Right lobe of liver (tissue), 6 donors: ENCODE measurements around the gene GIT2. TPM values are rescaled to one million over a fixed set of nuclear protein-coding genes. Genes with fewer than 3 reads are reported as not detected.

Source experiments
- ATAC-seq, 4 donors: fragments of 200-7000 bp; cut with Tn5 transposase; one replicate each; pipeline ENCODE4 v1.9.1; 2020; ENCODE audit warnings: mild to moderate bottlenecking in 4 of 4, moderate library complexity in 4 of 4
- DNase-seq, 3 donors: peaks; one replicate each; pipeline ENCODE4 v3.0.0-alpha.2; 2020
- H3K27ac ChIP-seq, 3 donors: fragments of 200-600 bp; one replicate each; pipeline ENCODE4 v1.8.0; 2022
- H3K27me3 ChIP-seq, 2 donors: fragments of 200-600 bp; one replicate each; pipeline ENCODE4 v1.8.0; 2022
- H3K36me3 ChIP-seq, 4 donors: fragments of 200-600 bp; sonication (generic) in 1 of 4; one replicate each; pipeline versions ENCODE4 v1.5.1 to v1.8.0; 2017 to 2022; ENCODE audit warnings: control low read depth in 1 of 4
- H3K4me1 ChIP-seq, 4 donors: fragments of 200-600 bp; sonication (generic) in 1 of 4; one replicate each; pipeline versions ENCODE4 v1.5.1 to v1.8.0; 2017 to 2022; ENCODE audit warnings: control low read depth in 1 of 4
- H3K4me3 ChIP-seq, 3 donors: fragments of 200-600 bp; one replicate each; pipeline ENCODE4 v1.8.0; 2022
- H3K9me3 ChIP-seq, 4 donors: fragments of 200-600 bp; sonication (generic) in 1 of 4; one replicate each; pipeline versions ENCODE4 v1.5.1 to v1.8.0; 2017 to 2022; ENCODE audit warnings: control low read depth in 1 of 4
- CTCF ChIP-seq, 4 donors: fragments of 200-600 bp in 3 of 4; fragments of 450-650 bp in 1 of 4; IDR thresholded peaks; one replicate each; pipeline versions ENCODE4 v1.5.1 to v1.8.0; 2016 to 2022; ENCODE audit warnings: antibody characterized with exemption in 4 of 4, mild to moderate bottlenecking in 2 of 4
- POLR2A ChIP-seq: fragments of 450-650 bp; IDR thresholded peaks from one replicate; pipeline ENCODE4 v1.6.1; 2017; ENCODE audit warnings: antibody characterized with exemption, mild to moderate bottlenecking
- WGBS: methylation state at CpG from one replicate; pipeline ENCODE4 v1.1.6; 2018; ENCODE audit warnings: low coverage, low lambda C conversion rate; ENCODE audit not compliant: insufficient coverage; ENCODE audit errors: missing lambda C conversion rate; 5-methylcytosine and 5-hydroxymethylcytosine counted together
- intact Hi-C, 2 donors: fragments of 100-400 bp; cut with DNase I; formaldehyde crosslinking; loops; one replicate each; pipeline versions ENCODE4 v1.11.2 to v1.14.1; 2022
- total RNA-seq, 6 experiments: library from RNA; depleted of rRNA in 2 of 6; stranded (reverse); fragments of >200 nt in 2 of 6; fragmentation: NEBNext Ultra II Directional in 3 of 6; extraction: Animal tissue kit (Norgen Biotek cat#: 25700) in 3 of 6; gene quantifications; one replicate each; pipeline versions ENCODE4 v1.1.0 to v1.2.4, GENCODE V29; 2016 to 2023
- donor health status: DM: no; HTN: yes; CAD: no.
- donor health status: DM: no; HTN: no; CAD: no.
- donor health status: DM: no; HTN: no; CAD: no.
- donor health status: DM: no; HTN: yes; CAD: no.
- donor health status: DM: no; HTN: yes; CAD: no.

GIT2 gene
- total RNA-seq, 6 experiments from 2014 or later, result 13.3 to 24.8 (median 16.8) TPM

GRCh38 chr12:109963743-109964429 is 32.3 kb downstream of the GIT2 start:
- DNase-seq, result no peak
- Histone ChIP-seq H3K9me3 (no peaks in the 10 kb centered on the region), H3K27ac (no peak overlapping the region), H3K36me3 (peaks cover 0 to 39% (median 11%) of the 10 kb centered on the region in 4 donors), H3K4me3 (no peak overlapping the region), H3K27me3 (no peaks in the 10 kb centered on the region), H3K4me1 (peaks cover 0 to 22% (median 5%) of the 10 kb centered on the region in 4 donors)
- TF ChIP-seq POLR2A (no peak), CTCF (IDR thresholded peaks at IDR 0.05) (no peak)
- intact Hi-C loops, result no loop called here
- 46% methylated on average over 4 of the region's 4 CpGs for WGBS
- ATAC-seq, result peak in 1 of 4 donors; percentile 10

- no peak overlapping the region for H3K27ac ChIP-seq
- no peak for TF ChIP-seq POLR2A
- intact Hi-C loops, result no loop called here
- ATAC-seq, result no peak
- H3K4me3 ChIP-seq, result no peak overlapping the region
- DNase-seq, result no peak
- no peaks in the 10 kb centered on the region for H3K9me3 ChIP-seq
- no peaks in the 10 kb centered on the region for H3K27me3 ChIP-seq
- H3K36me3 ChIP-seq, result peaks cover 0 to 39% (median 11%) of the 10 kb centered on the region in 4 donors
- peaks cover 0 to 16% (median 5%) of the 10 kb centered on the region in 4 donors for H3K4me1 ChIP-seq
- 100% methylated on average over 1 of the region's 1 CpG for WGBS
Observed at GRCh38 chr12:109963330-109963729, 32.8 kb downstream of the GIT2 start.

- Histone ChIP-seq H3K9me3 (no peaks in the 10 kb centered on the region), H3K27me3 (no peaks in the 10 kb centered on the region), H3K36me3 (peaks cover 0 to 39% (median 11%) of the 10 kb centered on the region in 4 donors), H3K4me3 (no peak overlapping the region), H3K4me1 (peaks cover 0 to 11% (median 5%) of the 10 kb centered on the region in 4 donors), H3K27ac (no peak overlapping the region)
- DNase-seq, result no peak
- ATAC-seq, result no peak
- 67% methylated on average over 2 of the region's 3 CpGs for WGBS
- intact Hi-C loops, result no loop called here
- TF ChIP-seq CTCF (IDR thresholded peaks at IDR 0.05) (no peak), POLR2A (no peak)
Observed at GRCh38 chr12:109962398-109962797, 33.8 kb downstream of the GIT2 start.

GRCh38 chr12:109961612-109962011 is 34.6 kb downstream of the GIT2 start:
- DNase-seq, result no peak
- H3K27me3 ChIP-seq, result no peaks in the 10 kb centered on the region
- H3K27ac ChIP-seq, result peak overlapping the region in 1 of 3 donors; percentile 5
- H3K4me3 ChIP-seq, result no peak overlapping the region
- intact Hi-C loops, result no loop called here
- no peak for TF ChIP-seq CTCF (IDR thresholded peaks at IDR 0.05)
- TF ChIP-seq POLR2A, result no peak
- peaks cover 0 to 34% (median 11%) of the 10 kb centered on the region in 4 donors for H3K36me3 ChIP-seq
- 82% methylated on average over 6 of the region's 6 CpGs for WGBS
- peaks cover 0 to 10% (median 4%) of the 10 kb centered on the region in 4 donors for H3K4me1 ChIP-seq
- no peaks in the 10 kb centered on the region for H3K9me3 ChIP-seq
- ATAC-seq, result no peak

- 63% methylated on average over 7 of the region's 14 CpGs for WGBS
- H3K36me3 ChIP-seq, result peaks cover 0 to 35% (median 11%) of the 10 kb centered on the region in 4 donors
- H3K4me3 ChIP-seq, result no peak overlapping the region
Observed at GRCh38 chr12:109961201-109961600, 35.0 kb downstream of the GIT2 start.

More at GRCh38 chr12:109961201-109961600, 35.0 kb downstream of the GIT2 start:
- H3K27me3 ChIP-seq, result no peaks in the 10 kb centered on the region
- peak overlapping the region in 1 of 3 donors; percentile 5 for H3K27ac ChIP-seq
- ATAC-seq, result peak; percentile 16 to 65 (median 28)
- H3K9me3 ChIP-seq, result no peaks in the 10 kb centered on the region
- DNase-seq, result peak in 1 of 3 donors; percentile 44
- H3K4me1 ChIP-seq, result peaks cover 0 to 10% (median 4%) of the 10 kb centered on the region in 4 donors
- intact Hi-C loops, result no loop called here
- TF ChIP-seq POLR2A, result no peak
